Measurements from ENCODE around the gene TAF1D.

GRCh38 chr11:93783765-93784144 lies 42.5 kb upstream of the TAF1D start:
- TF ChIP-seq ARNTL (CRISPR knock-in tag; IDR thresholded peaks at IDR 0.05; ENCODE audit: borderline replicate concordance, low read depth) (no peak), BACH2 (CRISPR knock-in tag; IDR thresholded peaks at IDR 0.05; ENCODE audit: borderline replicate concordance) (no peak), RARB (CRISPR knock-in tag; IDR thresholded peaks at IDR 0.05) (no peak), ZFP30 (CRISPR knock-in tag; IDR thresholded peaks at IDR 0.05) (no peak), ESRRG (CRISPR knock-in tag; IDR thresholded peaks at IDR 0.05) (no peak), CREB5 (CRISPR knock-in tag; IDR thresholded peaks at IDR 0.05; ENCODE audit: low read depth) (no peak), ZFP3 (CRISPR knock-in tag; IDR thresholded peaks at IDR 0.05) (no peak), PPARA (CRISPR knock-in tag; IDR thresholded peaks at IDR 0.05; ENCODE audit: borderline replicate concordance) (no peak), TSHZ2 (CRISPR knock-in tag; IDR thresholded peaks at IDR 0.05) (no peak), POU6F1 (CRISPR knock-in tag; IDR thresholded peaks at IDR 0.05; ENCODE audit: borderline replicate concordance, low read depth) (no peak), SNAI2 (CRISPR knock-in tag; IDR thresholded peaks at IDR 0.05) (no peak), ZNF565 (CRISPR knock-in tag; conservative IDR thresholded peaks at IDR 0.05; ENCODE audit: low read depth) (no peak)
